SK-N-SH (cell line): Measurements from ENCODE around the gene PGS1. TPM values are rescaled to one million over a fixed set of nuclear protein-coding genes. Genes with fewer than 3 reads are reported as not detected.

ENCODE experiments used
- CTCF ChIA-PET: fragments of 300-600, 350-600 bp; formaldehyde crosslinking; extraction: SDS; loops from one replicate; lab custom pipeline; 2021; lab: Yijun Ruan, JAX
- POLR2A ChIA-PET: fragments of 350-600 bp; sonication (Branson Sonifier 250); formaldehyde crosslinking; extraction: SDS; loops from one replicate; lab custom pipeline; 2020; ENCODE audit warnings: antibody characterized with exemption, inconsistent platforms; lab: Yijun Ruan, JAX
- DNase-seq: peaks from one replicate; pipeline ENCODE4 v3.0.0; 2012
- H2AFZ ChIP-seq: fragments of 200-600 bp; sonication (generic); 2 replicates; pipeline ENCODE4 v1.8.1; 2016; ENCODE audit warnings: antibody characterized with exemption, mild to moderate bottlenecking, low read depth
- H3F3A ChIP-seq: fragments of 200-600 bp; sonication (generic); replicated peaks from 2 replicates; pipeline ENCODE3; 2016; ENCODE audit warnings: antibody characterized with exemption, mild to moderate bottlenecking; ENCODE audit not compliant: insufficient read depth
- H3K27ac ChIP-seq, 2 experiments: fragments of 200-500 bp in 1 of 2; fragments of 200-600 bp in 1 of 2; sonication (Bioruptor generic) in 1 of 2; sonication (generic), shearing (Covaris generic) in 1 of 2; 2 replicates each; pipeline versions ENCODE4 v1.5.1 to v1.6.1; 2014 to 2016; ENCODE audit warnings: low read depth in 2 of 2, inconsistent platforms in 1 of 2, low read length in 1 of 2, mild to moderate bottlenecking in 1 of 2, mixed read lengths in 1 of 2
- H3K27me3 ChIP-seq: fragments of 200-600 bp; sonication (generic), shearing (Covaris generic); 2 replicates; pipeline ENCODE4 v1.6.1; 2016; ENCODE audit warnings: mixed run types; ENCODE audit not compliant: insufficient read depth
- H3K36me3 ChIP-seq, 2 experiments: fragments of 200-500 bp in 1 of 2; fragments of 200-600 bp in 1 of 2; sonication (Bioruptor generic) in 1 of 2; sonication (generic) in 1 of 2; replicated peaks in 1 of 2; 2 replicates each; pipeline versions ENCODE3 to v1.5.1; 2014 to 2016; ENCODE audit warnings: low read length in 1 of 2, mild to moderate bottlenecking in 1 of 2; ENCODE audit not compliant: insufficient read depth in 2 of 2, control insufficient read depth in 1 of 2
- H3K4me1 ChIP-seq, 2 experiments: fragments of 200-500 bp in 1 of 2; fragments of 200-600 bp in 1 of 2; sonication (Bioruptor generic) in 1 of 2; sonication (generic), shearing (Covaris generic) in 1 of 2; 2 replicates each; pipeline versions ENCODE4 v1.5.1 to v1.6.1; 2014 to 2016; ENCODE audit warnings: low read depth in 1 of 2, low read length in 1 of 2, mixed run types in 1 of 2; ENCODE audit not compliant: insufficient read depth in 2 of 2, control insufficient read depth in 1 of 2
- H3K4me2 ChIP-seq: fragments of 200-600 bp; sonication (generic), shearing (Covaris generic); 2 replicates; pipeline ENCODE4 v1.6.1; 2017; ENCODE audit warnings: mixed run types
- H3K4me3 ChIP-seq, 2 experiments: fragments of 200-500 bp in 1 of 2; fragments of 200-600 bp in 1 of 2; sonication (Bioruptor generic) in 1 of 2; sonication (generic), shearing (Covaris generic) in 1 of 2; 2 replicates each; pipeline versions ENCODE4 v1.5.1 to v1.8.1; 2014 to 2016; ENCODE audit warnings: low read depth in 2 of 2, inconsistent platforms in 1 of 2, low read length in 1 of 2, mild to moderate bottlenecking in 1 of 2, mixed read lengths in 1 of 2, moderate library complexity in 1 of 2
- H3K79me2 ChIP-seq: fragments of 200-600 bp; sonication (generic); 2 replicates; pipeline ENCODE4 v1.8.1; 2017; ENCODE audit warnings: mild to moderate bottlenecking; ENCODE audit not compliant: insufficient read depth
- H3K9ac ChIP-seq: fragments of 200-600 bp; sonication (generic); 2 replicates; pipeline ENCODE4 v1.6.1; 2017; ENCODE audit warnings: mixed run types
- H3K9me2 ChIP-seq: fragments of 200-600 bp; sonication (generic); 2 replicates; pipeline ENCODE4 v1.6.1; 2017; ENCODE audit warnings: mixed run types
- H3K9me3 ChIP-seq: fragments of 200-600 bp; sonication (generic); 2 replicates; pipeline ENCODE4 v1.6.1; 2017; ENCODE audit warnings: mixed run types, mild to moderate bottlenecking, moderate library complexity
- H4K20me1 ChIP-seq: fragments of 200-600 bp; sonication (generic); 2 replicates; pipeline ENCODE4 v1.6.1; 2017; ENCODE audit warnings: mild to moderate bottlenecking, mixed run types; ENCODE audit not compliant: insufficient read depth
- CHD2 ChIP-seq: fragments of 150-350 bp; IDR thresholded peaks from 2 replicates; pipeline ENCODE4 v1.6.1; 2018; ENCODE audit warnings: low read length; ENCODE audit not compliant: partially characterized antibody
- CTCF ChIP-seq: fragments of 200-600 bp; sonication (generic); IDR thresholded peaks from 2 replicates; pipeline ENCODE4 v1.6.1; 2017; ENCODE audit warnings: antibody characterized with exemption, mild to moderate bottlenecking, moderate library complexity
- FOSL2 ChIP-seq: IDR thresholded peaks from 2 replicates; pipeline ENCODE4 v1.4.0; 2012; ENCODE audit warnings: low read depth, mild to moderate bottlenecking, moderate library complexity, borderline replicate concordance
- FOXJ3 ChIP-seq: sonication (generic); formaldehyde crosslinking; IDR thresholded peaks from 2 replicates; pipeline ENCODE4 v1.5.1; 2020; ENCODE audit warnings: mild to moderate bottlenecking, missing genetic modification reagents
- YY1 ChIP-seq: IDR thresholded peaks from 2 replicates; pipeline ENCODE4 v1.4.0; 2012; ENCODE audit warnings: low read depth, mild to moderate bottlenecking
- WGBS: methylation state at CpG from one replicate; pipeline ENCODE4 v1.1.6; 2017; ENCODE audit warnings: low lambda C conversion rate; 5-methylcytosine and 5-hydroxymethylcytosine counted together
- polyA plus RNA-seq, 3 experiments: library from polyadenylated mRNA; depleted of rRNA; stranded (reverse); fragments of >200 nt; gene quantifications; 2 replicates each; pipeline ENCODE4 v1.2.3, GENCODE V29; 2012
- TF ChIP-seq, protein P1 (sequence below): fragments of 150-350 bp; IDR thresholded peaks from 2 replicates; pipeline ENCODE4 v1.6.1; 2017; ENCODE audit warnings: antibody characterized with exemption, low read length, low read depth, borderline replicate concordance

Gene PGS1
- polyA plus RNA-seq, 1 of the 3 experiments (the other 2 are of a cell fraction), result 88.4 TPM

DNA sequence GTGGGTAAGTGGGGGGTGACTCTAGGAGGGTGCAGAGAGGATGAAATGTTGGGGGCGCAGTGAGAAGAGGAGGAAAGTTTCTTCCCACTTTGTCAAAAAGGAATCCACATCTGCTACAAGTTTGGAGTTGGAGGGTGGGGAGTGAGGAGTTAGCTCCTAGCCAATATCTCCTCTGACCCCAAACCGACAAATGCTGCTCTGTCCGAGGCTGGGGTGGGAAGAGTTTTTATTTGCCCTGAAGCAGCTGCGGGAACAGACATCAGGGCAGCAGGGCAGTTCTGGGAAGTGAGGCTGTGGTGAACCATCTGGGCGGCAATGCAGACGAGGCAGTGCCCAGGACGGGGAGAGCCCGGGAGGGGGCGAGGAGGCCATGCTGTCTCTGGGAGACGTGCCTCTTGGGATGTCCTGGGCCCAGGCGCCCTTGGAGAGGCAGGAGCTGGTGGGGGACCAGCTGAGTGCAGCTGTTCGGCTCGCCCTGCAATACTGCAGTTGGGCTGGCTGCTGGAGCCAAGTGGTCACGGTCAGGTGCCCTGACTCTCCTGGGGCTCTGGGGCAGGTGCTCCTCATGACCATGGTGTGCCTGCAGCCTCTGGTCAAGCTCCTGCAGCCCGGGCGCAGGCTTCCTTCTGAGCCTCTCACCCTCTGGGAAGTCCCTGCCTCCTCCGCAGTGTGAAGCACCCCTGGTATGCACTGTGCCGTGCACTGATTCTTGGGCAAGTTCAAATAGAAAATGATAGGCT lies 12.2 kb upstream of the PGS1 start:
- CTCF ChIA-PET, result interaction anchor here (1.0 to 15.1 kb wide), 7 partner anchors 8 to 343 kb away, joined by 3 to 327 read pairs (median 4); no protein-coding TSS in a partner anchor
- H2AFZ ChIP-seq, result no peak overlapping the region
- H3K27me3 ChIP-seq, result no peaks in the 10 kb centered on the region
- no peak for TF ChIP-seq YY1
- TF ChIP-seq FOSL2, result no peak
- H3K4me2 ChIP-seq, result no peak overlapping the region
- H3F3A ChIP-seq, result no peaks in the 10 kb centered on the region
- no peaks in the 10 kb centered on the region for H3K79me2 ChIP-seq
- no peak overlapping the region for H3K4me3 ChIP-seq
- no peaks in the 10 kb centered on the region for H3K9me3 ChIP-seq
- no peak overlapping the region for H3K9ac ChIP-seq
- WGBS, result 84% methylated on average over 10 of the region's 18 CpGs
- no peaks in the 10 kb centered on the region for H3K36me3 ChIP-seq
- no peak for DNase-seq
- H4K20me1 ChIP-seq, result no peaks in the 10 kb centered on the region
- H3K9me2 ChIP-seq, result no peaks in the 10 kb centered on the region
- peaks cover 4 to 50% of the 10 kb centered on the region in 2 experiments; a peak in 1 of 4 replicates for H3K4me1 ChIP-seq
- POLR2A ChIA-PET, result no interaction called here
- no peak overlapping the region; a peak in 1 of 4 replicates for H3K27ac ChIP-seq

DNA sequence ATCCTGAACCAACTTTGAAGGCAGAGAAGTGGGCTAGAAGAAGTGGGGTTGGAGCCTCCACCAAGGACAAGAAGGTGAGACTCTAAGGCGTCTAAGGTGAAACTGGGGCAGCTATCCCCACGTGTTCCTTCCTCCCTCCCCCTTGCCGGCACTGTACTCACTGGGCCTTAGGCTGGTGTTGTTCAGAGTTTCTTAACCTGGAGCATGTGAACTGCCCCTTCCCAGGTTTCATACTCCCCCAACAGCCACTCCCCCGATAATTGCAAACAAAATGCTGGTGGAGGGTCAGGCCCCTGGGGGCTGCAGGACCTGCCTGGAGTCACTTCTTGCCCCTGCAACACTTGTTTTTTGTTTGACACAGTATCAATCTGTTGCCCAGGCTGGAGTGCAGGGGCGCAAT lies 11.3 kb upstream of the PGS1 start:
- Histone ChIP-seq H3K4me3 (no peak overlapping the region), H3K27ac (no peak overlapping the region), H3K4me1 (peaks cover 4 to 50% of the 10 kb centered on the region in 2 experiments; a peak in 1 of 4 replicates), H3K4me2 (no peak overlapping the region), H3K27me3 (no peaks in the 10 kb centered on the region), H3K9ac (no peak overlapping the region), H3K9me3 (no peaks in the 10 kb centered on the region), H3K36me3 (no peaks in the 10 kb centered on the region), H2AFZ (no peak overlapping the region), H3K79me2 (no peaks in the 10 kb centered on the region), H4K20me1 (no peaks in the 10 kb centered on the region), H3K9me2 (no peaks in the 10 kb centered on the region), H3F3A (no peaks in the 10 kb centered on the region)
- DNase-seq, result no peak
- POLR2A ChIA-PET, result no interaction called here
- TF ChIP-seq CTCF (no peak), YY1 (no peak), CHD2 (no peak), FOSL2 (no peak)
- 90% methylated on average over 5 of the region's 5 CpGs for WGBS
- CTCF ChIA-PET, result interaction anchor here (0.8 to 15.1 kb wide), 5 partner anchors 9 to 117 kb away, joined by 3 to 327 read pairs (median 4); no protein-coding TSS in a partner anchor

GRCh38 chr17:78368348-78368747 lies 10.1 kb upstream of the PGS1 start:
- Histone ChIP-seq H3K27me3 (no peaks in the 10 kb centered on the region), H3K9me2 (no peaks in the 10 kb centered on the region), H3K4me3 (no peak overlapping the region), H3K4me2 (no peak overlapping the region), H3K4me1 (peaks cover 4 to 50% of the 10 kb centered on the region in 2 experiments; a peak in 1 of 4 replicates), H4K20me1 (no peaks in the 10 kb centered on the region), H3K9me3 (no peaks in the 10 kb centered on the region), H3K36me3 (no peaks in the 10 kb centered on the region), H3K79me2 (no peaks in the 10 kb centered on the region), H3K9ac (no peak overlapping the region), H2AFZ (no peak overlapping the region), H3F3A (no peaks in the 10 kb centered on the region), H3K27ac (no peak overlapping the region; a peak in 1 of 4 replicates)
- no peak for DNase-seq
- WGBS, result 68% methylated on average over 5 of the region's 6 CpGs
- ChIA-PET POLR2A (interaction anchor here (0.6 to 2.1 kb wide), 2 partner anchors 7 to 10 kb away, joined by 3 to 9 read pairs; partner anchors contain the start of gene PGS1), CTCF (interaction anchor here (0.9 to 15.1 kb wide), 8 partner anchors 8 to 118 kb away, joined by 3 to 327 read pairs (median 6); partner anchors contain the start of gene SOCS3)
- TF ChIP-seq CTCF (no peak), FOXJ3 (CRISPR knock-in tag) (no peak), YY1 (no peak), CHD2 (peak; percentile 27)
- TF ChIP-seq, protein P1, sequence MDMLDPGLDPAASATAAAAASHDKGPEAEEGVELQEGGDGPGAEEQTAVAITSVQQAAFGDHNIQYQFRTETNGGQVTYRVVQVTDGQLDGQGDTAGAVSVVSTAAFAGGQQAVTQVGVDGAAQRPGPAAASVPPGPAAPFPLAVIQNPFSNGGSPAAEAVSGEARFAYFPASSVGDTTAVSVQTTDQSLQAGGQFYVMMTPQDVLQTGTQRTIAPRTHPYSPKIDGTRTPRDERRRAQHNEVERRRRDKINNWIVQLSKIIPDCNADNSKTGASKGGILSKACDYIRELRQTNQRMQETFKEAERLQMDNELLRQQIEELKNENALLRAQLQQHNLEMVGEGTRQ, result no peak
